Skin of body (tissue), 2 donors: ENCODE measurements around the gene PEX16. TPM values are rescaled to one million over a fixed set of nuclear protein-coding genes. Genes with fewer than 3 reads are reported as not detected.

Experiments
- DNase-seq: peaks from one replicate; lab custom pipeline; 2025; lab: John Stamatoyannopoulos, UW
- total RNA-seq: library from RNA; depleted of rRNA; stranded (reverse); fragments of >200 nt; gene quantifications from one replicate; pipeline ENCODE4 v1.2.3, GENCODE V29; 2014

The PEX16 gene
- total RNA-seq: 9.9 TPM

DNA sequence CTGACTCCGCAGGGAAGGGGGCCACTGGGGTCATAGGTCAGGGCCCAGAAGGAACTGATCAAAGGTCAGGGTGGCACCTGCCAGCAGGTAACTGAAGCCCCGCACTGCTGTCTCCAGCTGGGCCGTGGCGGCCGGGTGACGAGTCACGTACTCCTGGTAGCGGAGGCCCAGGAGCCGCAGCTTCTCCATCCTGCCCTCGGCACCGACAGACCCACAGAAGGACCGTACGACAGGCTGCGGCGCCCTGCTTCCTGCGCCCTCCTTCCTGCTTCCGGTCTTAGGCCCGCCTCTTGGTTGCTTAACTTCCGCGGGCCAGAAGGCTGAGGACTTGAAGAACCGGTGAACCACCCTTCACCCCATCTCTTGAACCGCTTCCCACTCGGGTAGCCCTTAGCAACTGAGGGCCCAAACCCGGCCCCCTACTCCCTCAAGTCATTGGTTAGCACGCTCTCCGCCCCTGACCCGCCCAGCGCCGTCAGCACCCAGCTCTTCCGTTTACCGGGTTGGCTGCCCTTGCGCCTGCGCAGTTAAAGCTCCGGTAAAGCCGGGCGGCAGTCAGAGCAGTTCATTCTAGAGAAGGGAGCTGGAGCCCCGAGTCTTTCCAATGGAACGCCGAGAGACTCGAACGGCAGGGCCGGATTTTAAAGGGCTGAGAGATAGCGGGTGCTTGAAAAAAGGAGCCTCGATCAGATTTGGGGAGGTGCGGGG lies at the start of gene PEX16:
Gene PEX16 (minus strand): TSS at position 255 of the 708 bp plus-strand sequence. CDS start 66 bp downstream, at position 189.
- DNase-seq: peak; percentile 98

DNA sequence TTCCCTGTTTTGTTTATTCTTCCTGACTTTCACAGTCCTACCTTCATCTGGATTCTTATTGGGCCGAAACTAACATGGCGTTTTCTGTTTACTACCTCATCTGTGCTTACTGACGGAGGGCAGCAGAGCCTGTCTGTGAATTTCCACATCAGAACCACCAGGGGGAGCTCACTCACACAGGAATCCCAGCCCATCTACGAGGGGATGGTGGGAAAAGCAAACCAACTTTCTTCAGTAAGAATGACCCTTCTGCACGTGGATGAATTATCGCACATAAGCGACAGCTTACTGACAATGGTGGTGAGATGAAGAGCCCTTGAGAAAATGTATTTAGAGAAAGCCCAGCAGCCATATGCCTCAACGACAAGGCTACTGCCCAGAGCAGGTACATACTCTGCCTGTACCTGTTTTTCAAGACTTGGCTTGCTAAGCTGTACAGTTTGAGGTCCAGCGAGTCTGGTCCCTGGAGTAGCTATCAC lies 47.3 kb upstream of the PEX16 start:
- peak; percentile 69 for DNase-seq

DNA sequence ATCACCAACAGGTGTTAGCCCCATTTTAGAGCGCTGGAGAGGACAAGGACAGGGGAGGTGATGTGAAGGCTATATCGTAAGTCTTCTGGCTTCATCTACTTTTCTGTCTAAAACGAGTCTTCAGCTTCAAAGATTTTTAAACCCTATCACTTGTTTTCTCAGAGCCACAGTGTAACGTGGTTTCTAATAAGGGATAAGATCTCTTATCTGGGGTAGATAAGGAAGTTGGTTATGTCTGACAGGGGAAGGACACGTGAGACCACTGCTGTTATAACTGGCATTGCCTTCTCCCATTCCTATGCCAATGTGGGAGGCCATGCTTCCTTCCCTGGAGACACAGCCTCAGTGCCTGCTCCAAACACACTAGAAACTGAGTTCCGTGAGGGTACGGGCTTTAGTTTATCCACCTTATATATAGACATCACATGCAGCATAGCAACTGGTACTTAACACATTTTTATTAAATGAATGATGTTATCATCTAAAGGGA lies 44.1 kb upstream of the PEX16 start:
- no peak for DNase-seq

- peak; percentile 87 for DNase-seq
Measured at GRCh38 chr11:45960387-45961095, 42.9 kb upstream of the PEX16 start.

- DNase-seq: no peak
Measured at GRCh38 chr11:45959851-45960250, 42.2 kb upstream of the PEX16 start.

- DNase-seq: no peak
Measured at GRCh38 chr11:45949992-45950407, 32.3 kb upstream of the PEX16 start.

- no peak for DNase-seq
Measured at GRCh38 chr11:45948356-45948755, 30.7 kb upstream of the PEX16 start.

- no peak for DNase-seq
Measured at GRCh38 chr11:45947885-45948284, 30.2 kb upstream of the PEX16 start.

- peak; percentile 13 for DNase-seq
Measured at GRCh38 chr11:45945397-45945999, 27.8 kb upstream of the PEX16 start.

GRCh38 chr11:45942381-45942780 lies 24.7 kb upstream of the PEX16 start:
- no peak for DNase-seq

- DNase-seq: no peak
Measured at GRCh38 chr11:45941285-45941684, 23.6 kb upstream of the PEX16 start.

- no peak for DNase-seq
Measured at GRCh38 chr11:45939836-45940235, 22.2 kb upstream of the PEX16 start.

DNA sequence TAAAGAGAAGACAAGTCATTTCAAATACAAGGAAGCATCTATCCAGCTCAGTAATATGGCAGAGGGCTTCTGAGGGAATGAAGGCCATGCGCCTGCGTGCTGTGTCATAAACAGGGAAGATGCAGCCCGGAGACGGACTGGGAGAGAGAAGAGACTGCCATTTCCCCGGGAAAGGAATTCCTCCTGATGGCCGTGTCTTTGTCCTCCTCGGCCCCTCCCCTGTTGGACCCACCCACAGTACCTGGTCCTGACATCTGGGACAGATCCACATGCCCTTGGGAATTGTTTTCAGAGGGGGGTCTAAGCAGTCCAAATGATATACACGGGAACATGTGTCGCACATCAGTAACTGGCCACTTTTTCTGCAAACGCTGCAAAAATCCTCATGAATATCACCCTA lies 20.2 kb upstream of the PEX16 start:
- no peak for DNase-seq

GRCh38 chr11:45936511-45937054 lies 18.9 kb upstream of the PEX16 start:
- no peak for DNase-seq

- no peak for DNase-seq
Measured at GRCh38 chr11:45935349-45936064, 17.8 kb upstream of the PEX16 start.

- no peak for DNase-seq
Measured at GRCh38 chr11:45934580-45935318, 17.1 kb upstream of the PEX16 start.

- no peak for DNase-seq
Measured at GRCh38 chr11:45933846-45934579, 16.3 kb upstream of the PEX16 start.

GRCh38 chr11:45933131-45933831 lies 15.6 kb upstream of the PEX16 start:
- DNase-seq: no peak

- DNase-seq: no peak
Measured at GRCh38 chr11:45932217-45932616, 14.5 kb upstream of the PEX16 start.
